ENCODE results near the gene IL1A. TPM values are rescaled to one million over a fixed set of nuclear protein-coding genes. Genes with fewer than 3 reads are reported as not detected.

The IL1A gene
- total RNA-seq, 1 experiment from 2014 or later, result 0.11 TPM

DNA sequence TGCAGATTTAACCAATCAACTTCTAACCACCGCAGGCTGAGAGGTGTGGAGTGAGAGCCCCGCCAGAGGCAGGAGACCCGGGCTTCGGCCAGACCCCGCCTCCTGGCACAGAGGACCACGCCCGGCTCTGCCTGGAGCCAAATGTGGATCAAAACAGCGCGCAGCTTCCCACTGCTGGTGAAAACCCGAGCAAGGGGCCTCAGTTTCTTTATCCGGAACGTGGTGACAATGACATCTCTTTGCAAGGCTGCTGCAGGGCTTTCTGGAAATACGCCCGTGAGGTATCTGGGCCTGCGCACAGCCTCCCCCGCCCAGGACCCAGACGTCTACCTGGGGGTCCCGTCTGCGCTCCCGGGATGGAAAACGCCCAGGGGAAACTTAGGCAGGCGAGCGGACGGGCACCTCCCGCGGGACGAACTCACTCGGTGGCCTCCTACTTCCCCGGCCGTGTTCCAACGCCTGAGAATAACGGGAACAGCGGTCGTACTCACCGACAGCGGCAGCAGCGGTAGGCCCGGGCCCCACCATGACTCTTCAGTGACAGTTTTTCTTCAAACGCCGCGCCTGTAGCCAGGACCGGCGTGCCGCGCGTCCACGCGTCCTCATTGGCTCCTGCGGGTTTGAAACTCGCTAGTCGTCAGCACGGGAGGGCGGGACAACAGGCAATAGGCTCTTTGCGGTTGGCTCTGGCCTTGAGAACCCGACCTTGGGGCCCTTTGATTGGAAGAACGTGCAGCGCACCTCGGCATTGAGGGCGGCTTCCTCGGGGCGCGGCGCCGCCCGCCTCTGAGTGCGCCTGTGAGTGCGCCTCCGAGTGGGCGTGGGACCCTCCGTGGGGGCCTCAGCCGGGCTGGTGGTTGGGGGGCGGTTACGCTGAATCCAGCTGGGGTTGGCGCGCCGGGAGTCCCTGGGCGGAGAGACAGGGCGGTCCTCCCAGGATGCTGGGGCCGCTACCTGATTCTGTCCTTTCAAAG, 19.9 kb downstream of the IL1A start, which contains the start of gene CKAP2L:
CKAP2L (minus strand) TSS at position 539 of the 974 bp plus-strand sequence; CDS start at position 528, 11 bp downstream.
- H3K9ac ChIP-seq (ENCODE audit: low read length), result peak within 1 kb of the TSS; percentile 93
- H3K9me2 ChIP-seq (replicated peaks; ENCODE audit: low read length), result no peaks in the 10 kb centered on the region
- ATAC-seq, result peak; percentile 92
- H3K27ac ChIP-seq (ENCODE audit: low read length), result peak within 1 kb of the TSS; percentile 74
- ChIA-PET POLR2A (ENCODE audit: unreplicated experiment) (interaction anchor here (0.5 to 0.6 kb wide), 2 partner anchors 9 to 27 kb away, joined by 3 to 28 read pairs; no protein-coding TSS in a partner anchor), CTCF (interaction anchor here (1.5 kb wide), 1 partner anchor 15 kb away, joined by 5 read pairs; no protein-coding TSS in a partner anchor)
- no peaks in the 10 kb centered on the region for H3F3A ChIP-seq (ENCODE audit: low read length, unreplicated experiment)
- H4K20me1 ChIP-seq (ENCODE audit: low read length), result no peaks in the 10 kb centered on the region
- no peaks in the 10 kb centered on the region for H3K9me3 ChIP-seq (ENCODE audit: low read length)
- peak within 1 kb of the TSS; percentile 92 for H2AFZ ChIP-seq (ENCODE audit: low read length)
- peak within 1 kb of the TSS; percentile 92 for H3K4me2 ChIP-seq (ENCODE audit: low read length)
- peak within 1 kb of the TSS; percentile 92 for H3K4me3 ChIP-seq (ENCODE audit: low read length)
- TSS peak; percentile 63 for BruUV-seq (replicated peaks)
- no peaks in the 10 kb centered on the region for H3K27me3 ChIP-seq (ENCODE audit: low read length)
- TF ChIP-seq EZH2phosphoT487 (IDR thresholded peaks at IDR 0.05; ENCODE audit: borderline replicate concordance, low read length) (no peak), EZH2 (IDR thresholded peaks at IDR 0.05; ENCODE audit: low read length, unreplicated experiment) (no peak)
- TF ChIP-seq, protein P1, sequence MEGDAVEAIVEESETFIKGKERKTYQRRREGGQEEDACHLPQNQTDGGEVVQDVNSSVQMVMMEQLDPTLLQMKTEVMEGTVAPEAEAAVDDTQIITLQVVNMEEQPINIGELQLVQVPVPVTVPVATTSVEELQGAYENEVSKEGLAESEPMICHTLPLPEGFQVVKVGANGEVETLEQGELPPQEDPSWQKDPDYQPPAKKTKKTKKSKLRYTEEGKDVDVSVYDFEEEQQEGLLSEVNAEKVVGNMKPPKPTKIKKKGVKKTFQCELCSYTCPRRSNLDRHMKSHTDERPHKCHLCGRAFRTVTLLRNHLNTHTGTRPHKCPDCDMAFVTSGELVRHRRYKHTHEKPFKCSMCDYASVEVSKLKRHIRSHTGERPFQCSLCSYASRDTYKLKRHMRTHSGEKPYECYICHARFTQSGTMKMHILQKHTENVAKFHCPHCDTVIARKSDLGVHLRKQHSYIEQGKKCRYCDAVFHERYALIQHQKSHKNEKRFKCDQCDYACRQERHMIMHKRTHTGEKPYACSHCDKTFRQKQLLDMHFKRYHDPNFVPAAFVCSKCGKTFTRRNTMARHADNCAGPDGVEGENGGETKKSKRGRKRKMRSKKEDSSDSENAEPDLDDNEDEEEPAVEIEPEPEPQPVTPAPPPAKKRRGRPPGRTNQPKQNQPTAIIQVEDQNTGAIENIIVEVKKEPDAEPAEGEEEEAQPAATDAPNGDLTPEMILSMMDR (conservative IDR thresholded peaks at IDR 0.05; ENCODE audit: low read depth, low read length), result no peak; the same call in 1 of the 2 replicates
- peaks cover 47% of the 10 kb centered on the region for H3K79me2 ChIP-seq (ENCODE audit: low read length)
- intact Hi-C loops (cut with micrococcal nuclease), result loop anchor here (1.0 kb wide), 2 partner anchors 70 to 105 kb away; no protein-coding TSS in a partner anchor
- H3K4me1 ChIP-seq (ENCODE audit: insufficient read depth, low read length), result peaks cover 43% of the 10 kb centered on the region
- peaks cover 23% of the 10 kb centered on the region for H3K36me3 ChIP-seq (ENCODE audit: low read depth, low read length)
- peak; percentile 99 for DNase-seq

DNA sequence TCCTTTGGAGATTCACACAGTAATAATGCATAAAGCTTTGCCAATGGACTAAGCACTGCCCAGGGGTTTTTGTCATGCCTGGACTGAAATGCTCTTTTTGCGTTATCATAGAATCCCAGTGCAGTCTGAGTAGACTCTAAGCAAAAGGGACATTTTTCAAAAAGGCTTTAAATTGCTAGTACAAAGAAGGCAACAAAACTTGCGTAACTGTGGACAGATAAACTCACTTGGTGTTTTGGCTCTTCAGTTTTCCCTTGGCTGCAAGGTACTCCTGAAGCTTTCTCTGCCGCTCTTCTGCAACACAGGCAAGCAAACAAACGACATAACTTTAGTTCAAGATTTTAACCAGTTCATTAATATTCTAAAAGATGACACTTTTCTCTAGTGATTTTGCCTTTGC, 22.0 kb downstream of the IL1A start:
- Histone ChIP-seq H3K79me2 (ENCODE audit: low read length) (peaks cover 64% of the 10 kb centered on the region), H3K27ac (ENCODE audit: low read length) (no peak overlapping the region), H3K9ac (ENCODE audit: low read length) (no peak overlapping the region), H3K9me3 (ENCODE audit: low read length) (no peaks in the 10 kb centered on the region), H4K20me1 (ENCODE audit: low read length) (no peaks in the 10 kb centered on the region), H3K4me3 (ENCODE audit: low read length) (peak overlapping the region; percentile 92; the same call in 1 of the 2 replicates), H3K9me2 (replicated peaks; ENCODE audit: low read length) (no peaks in the 10 kb centered on the region), H3K27me3 (ENCODE audit: low read length) (no peaks in the 10 kb centered on the region), H3K4me2 (ENCODE audit: low read length) (peak overlapping the region; percentile 92), H2AFZ (ENCODE audit: low read length) (no peak overlapping the region), H3K36me3 (ENCODE audit: low read depth, low read length) (peaks cover 43% of the 10 kb centered on the region), H3K4me1 (ENCODE audit: insufficient read depth, low read length) (peaks cover 29% of the 10 kb centered on the region), H3F3A (ENCODE audit: low read length, unreplicated experiment) (no peaks in the 10 kb centered on the region)
- no peak for DNase-seq
- ChIA-PET CTCF (no interaction called here), POLR2A (ENCODE audit: unreplicated experiment) (no interaction called here)
- intact Hi-C loops (cut with micrococcal nuclease), result no loop called here
- TF ChIP-seq EZH2phosphoT487 (IDR thresholded peaks at IDR 0.05; ENCODE audit: borderline replicate concordance, low read length), result no peak
- BruUV-seq (replicated peaks), result no TSS peak
- ATAC-seq, result no peak

GRCh38 chr2:112760149-112760548, 24.1 kb downstream of the IL1A start:
- no peak overlapping the region for H3K4me2 ChIP-seq (ENCODE audit: low read length)
- peaks cover 64% of the 10 kb centered on the region for H3K36me3 ChIP-seq (ENCODE audit: low read depth, low read length)
- H3K79me2 ChIP-seq (ENCODE audit: low read length), result peaks cover 80% of the 10 kb centered on the region
- H3K9ac ChIP-seq (ENCODE audit: low read length), result no peak overlapping the region
- TF ChIP-seq EZH2 (IDR thresholded peaks at IDR 0.05; ENCODE audit: low read length, unreplicated experiment) (no peak), EZH2phosphoT487 (IDR thresholded peaks at IDR 0.05; ENCODE audit: borderline replicate concordance, low read length) (no peak)
- TF ChIP-seq, protein P1 (conservative IDR thresholded peaks at IDR 0.05; ENCODE audit: low read depth, low read length), result no peak
- no peaks in the 10 kb centered on the region for H3F3A ChIP-seq (ENCODE audit: low read length, unreplicated experiment)
- H3K27ac ChIP-seq (ENCODE audit: low read length), result no peak overlapping the region
- ATAC-seq, result no peak
- no peaks in the 10 kb centered on the region for H4K20me1 ChIP-seq (ENCODE audit: low read length)
- no peaks in the 10 kb centered on the region for H3K27me3 ChIP-seq (ENCODE audit: low read length)
- DNase-seq, result no peak
- H3K9me2 ChIP-seq (replicated peaks; ENCODE audit: low read length), result no peaks in the 10 kb centered on the region
- intact Hi-C loops (cut with micrococcal nuclease), result no loop called here
- no peaks in the 10 kb centered on the region for H3K9me3 ChIP-seq (ENCODE audit: low read length)
- H2AFZ ChIP-seq (ENCODE audit: low read length), result no peak overlapping the region
- BruUV-seq (replicated peaks), result no TSS peak
- ChIA-PET POLR2A (ENCODE audit: unreplicated experiment) (no interaction called here), CTCF (no interaction called here)
- H3K4me1 ChIP-seq (ENCODE audit: insufficient read depth, low read length), result peaks cover 25% of the 10 kb centered on the region
- H3K4me3 ChIP-seq (ENCODE audit: low read length), result no peak overlapping the region
